Testis (tissue), 2 donors: Measurements from ENCODE around the gene SPATA6L.

Experiments
- CTCF ChIP-seq, 3 experiments: fragments of 450-650 bp in 2 of 3; fragments of 200-600 bp in 1 of 3; sonication (generic) in 1 of 3; IDR thresholded peaks; one replicate each; pipeline ENCODE4 v1.5.1; 2016 to 2019; ENCODE audit warnings: antibody characterized with exemption in 3 of 3, mild to moderate bottlenecking in 2 of 3, moderate library complexity in 1 of 3
- POLR2A ChIP-seq: fragments of 450-650 bp; IDR thresholded peaks from one replicate; pipeline ENCODE4 v1.6.1; 2017; ENCODE audit warnings: antibody characterized with exemption, mild to moderate bottlenecking, moderate library complexity

GRCh38 chr9:4584636-4585035 is 81.6 kb downstream of the SPATA6L start:
- TF ChIP-seq CTCF (IDR thresholded peaks at IDR 0.05) = no peak
- no peak for TF ChIP-seq POLR2A
